AG10803 (cell line): Measurements from ENCODE around the gene CKMT2.

Source experiments
- DNase-seq: peaks from one replicate; pipeline ENCODE4 v3.0.0; 2010; ENCODE audit warnings: low read depth
- H3K4me3 ChIP-seq: 2 replicates; pipeline ENCODE4 v1.5.1; 2011; ENCODE audit warnings: mild to moderate bottlenecking, low read length, control low read depth
- CTCF ChIP-seq: conservative IDR thresholded peaks from 2 replicates; pipeline ENCODE4 v1.5.1; 2011; ENCODE audit warnings: mild to moderate bottlenecking, low read length, control low read depth, inconsistent platforms

Gene CKMT2

GRCh38 chr5:81314581-81314980, 81.5 kb downstream of the CKMT2 start:
- no peak overlapping the region for H3K4me3 ChIP-seq
- peak; percentile 11 for DNase-seq
- TF ChIP-seq CTCF: no peak

- peak; percentile 72 for DNase-seq
- H3K4me3 ChIP-seq: no peak overlapping the region
- no peak for TF ChIP-seq CTCF
Observed at GRCh38 chr5:81315336-81315735, 82.2 kb downstream of the CKMT2 start.

GRCh38 chr5:81315830-81316229, 82.7 kb downstream of the CKMT2 start:
- no peak for DNase-seq
- H3K4me3 ChIP-seq: no peak overlapping the region
- TF ChIP-seq CTCF: no peak
